Fibroblast of the conjunctiva (primary cell): ENCODE results near the gene SPATC1L.

Experiments
- DNase-seq: peaks from one replicate; pipeline ENCODE4 v3.0.0-alpha.2; 2010; ENCODE audit warnings: low read depth

SPATC1L gene

DNA sequence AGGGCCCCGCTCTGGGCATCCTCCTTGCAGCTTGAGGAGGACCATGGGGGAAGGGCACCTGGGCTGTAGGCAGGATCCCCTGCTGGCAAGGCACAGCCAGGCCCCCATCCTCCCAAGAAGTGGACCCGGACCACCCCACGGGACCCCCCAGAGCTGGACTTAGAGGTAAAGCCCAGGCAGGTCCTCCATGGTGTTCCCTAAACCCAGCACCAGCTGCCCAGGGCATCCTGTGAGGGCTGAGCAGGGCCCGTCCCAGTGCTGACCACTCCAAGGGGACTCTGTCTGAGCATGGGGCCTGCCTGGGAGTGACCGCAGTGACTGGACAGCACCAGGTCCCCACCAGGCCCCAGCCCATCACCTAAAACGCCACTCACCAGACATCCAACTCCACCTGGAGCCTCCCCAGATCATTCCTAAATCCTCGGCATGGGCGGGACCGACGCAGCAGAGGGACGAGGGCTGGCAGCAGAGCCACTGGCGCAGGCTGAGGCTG lies 65.1 kb downstream of the SPATC1L start:
- DNase-seq = no peak

DNA sequence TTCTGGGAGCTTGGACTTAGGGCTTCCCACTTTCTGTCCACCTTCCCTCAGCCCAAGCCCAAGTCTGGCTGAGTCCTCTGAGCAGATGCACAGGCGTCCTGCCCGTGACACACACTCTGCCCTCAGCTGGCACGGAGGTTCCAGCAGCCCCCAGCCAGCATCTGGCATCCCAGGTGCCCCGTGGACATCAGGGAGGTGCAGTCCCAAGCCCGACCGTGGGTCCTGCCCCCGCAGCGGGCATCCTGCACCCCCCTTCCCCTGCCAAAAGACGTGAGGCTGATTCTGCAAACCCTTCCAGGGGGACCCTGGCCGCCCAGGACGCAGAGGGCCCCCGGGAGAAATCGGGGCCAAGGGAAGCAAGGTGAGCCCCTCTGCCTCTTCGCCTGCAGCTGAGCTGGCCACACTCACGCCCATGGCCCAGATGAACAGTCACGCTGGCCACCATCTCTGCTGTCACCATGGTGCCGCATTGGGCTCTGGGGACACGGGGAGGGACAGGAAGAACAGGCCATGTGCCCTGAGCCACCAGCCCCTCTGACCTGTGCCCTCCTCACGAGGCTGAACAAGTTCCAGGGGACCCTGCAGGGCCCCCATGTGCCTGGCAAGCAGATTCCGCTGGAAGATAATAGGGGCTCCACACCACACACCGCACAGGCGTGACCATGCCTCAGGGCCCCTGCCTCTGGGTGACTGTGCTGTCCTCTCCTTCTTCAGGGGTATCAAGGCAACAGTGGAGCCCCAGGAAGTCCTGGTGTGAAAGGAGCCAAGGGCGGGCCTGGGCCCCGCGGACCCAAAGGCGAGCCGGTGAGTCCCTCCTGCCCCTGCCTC lies 65.7 kb downstream of the SPATC1L start:
- no peak for DNase-seq

DNA sequence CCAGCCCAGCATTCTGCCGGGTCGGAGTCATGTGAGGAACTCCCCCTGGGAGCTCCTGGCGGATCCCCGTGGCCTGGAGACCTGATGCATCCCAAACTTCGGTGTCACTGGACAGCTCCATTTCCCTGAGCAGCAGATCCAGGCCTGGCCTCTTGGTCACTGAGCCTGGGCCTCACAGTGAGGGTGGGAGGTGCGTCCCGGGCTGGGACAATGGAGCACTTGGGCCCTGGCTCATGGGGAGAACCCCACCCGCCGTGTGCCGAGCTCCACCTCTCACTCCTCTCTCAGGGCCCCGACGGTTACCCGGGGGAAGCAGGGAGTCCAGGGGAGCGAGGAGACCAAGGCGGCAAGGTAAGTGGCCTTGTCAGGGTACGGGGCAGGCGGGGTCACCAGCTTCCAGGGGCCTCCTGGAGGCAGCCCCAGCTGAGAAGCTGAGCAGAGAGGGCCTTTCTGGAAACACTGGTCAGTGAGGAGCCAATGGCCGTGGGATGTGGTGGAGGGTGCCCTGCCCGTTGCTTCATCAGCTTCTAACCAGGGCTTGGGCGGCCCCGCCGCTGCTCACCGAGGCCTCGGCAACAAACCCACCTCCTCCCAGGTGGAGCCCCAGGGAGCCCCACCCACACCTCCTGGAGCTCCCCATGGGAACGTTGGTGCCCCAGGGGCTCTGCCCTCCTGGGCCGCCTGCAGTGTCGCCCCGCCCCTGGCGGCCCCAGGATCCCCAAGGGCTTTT lies 66.5 kb downstream of the SPATC1L start:
- DNase-seq = no peak

DNA sequence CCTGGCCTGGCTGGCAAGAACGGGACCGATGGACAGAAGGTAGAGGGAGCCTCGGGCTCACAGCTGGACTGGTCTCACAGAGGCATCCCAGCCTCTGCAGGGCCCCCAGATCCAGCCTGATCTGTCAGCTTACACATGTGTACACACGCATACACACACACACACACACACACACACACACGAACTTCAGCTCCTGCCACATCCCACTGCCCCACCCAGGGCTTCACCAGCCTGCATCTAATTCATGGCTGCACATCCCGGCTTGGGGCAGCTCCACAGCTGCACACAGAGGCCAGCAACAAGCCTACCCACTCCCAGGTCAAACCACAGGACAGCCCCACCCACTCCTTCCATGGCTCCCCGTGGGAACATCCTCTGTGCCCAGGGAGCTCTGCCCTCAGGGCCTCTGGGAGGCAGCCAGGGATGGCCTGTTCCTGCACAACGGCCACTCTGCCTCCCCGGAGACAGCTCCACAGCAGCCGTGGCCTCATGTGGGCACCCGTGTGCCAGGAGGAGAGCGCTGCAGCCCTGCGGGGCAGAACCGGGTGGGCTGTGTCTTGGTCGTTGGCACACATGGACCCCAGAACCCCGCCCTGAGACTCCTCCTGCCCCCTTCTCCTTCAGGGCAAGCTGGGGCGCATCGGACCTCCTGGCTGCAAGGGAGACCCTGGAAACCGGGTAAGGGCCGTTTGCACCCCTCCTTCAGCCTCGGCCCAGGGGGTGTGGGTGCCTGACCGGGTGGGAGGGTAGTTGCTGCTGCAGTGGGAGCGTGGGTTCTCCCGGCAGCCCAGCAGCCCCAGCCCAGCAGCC lies 67.3 kb downstream of the SPATC1L start:
- no peak for DNase-seq

DNA sequence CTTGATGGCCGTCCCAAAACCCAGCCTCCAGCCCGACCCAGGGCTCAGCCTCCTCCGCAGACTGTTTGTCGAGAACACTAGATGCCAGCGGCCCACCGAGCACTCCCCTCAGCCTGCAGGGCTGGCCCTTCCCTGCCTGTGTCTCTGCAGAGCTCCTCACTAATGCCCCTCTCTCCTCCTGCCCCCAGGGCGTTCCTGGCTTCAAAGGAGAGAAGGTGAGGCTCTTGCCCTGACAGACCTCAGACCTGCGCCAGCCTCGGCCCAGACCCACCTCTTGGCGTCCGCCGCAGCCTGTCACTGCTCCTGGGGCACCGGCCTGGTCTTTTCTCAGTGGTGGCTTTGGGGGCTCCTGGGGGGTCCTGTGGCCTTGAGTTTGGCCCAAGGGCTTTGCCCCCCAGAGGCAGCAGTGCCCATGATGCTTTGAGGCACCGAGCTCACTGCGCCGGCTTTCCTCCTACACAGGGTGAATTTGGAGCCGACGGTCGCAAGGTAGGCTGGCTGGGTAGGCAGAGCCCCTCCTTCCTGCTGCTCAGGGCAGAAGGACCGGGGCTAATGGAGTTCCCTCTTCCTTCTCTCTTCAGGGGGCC lies 68.0 kb downstream of the SPATC1L start:
- DNase-seq = no peak

DNA sequence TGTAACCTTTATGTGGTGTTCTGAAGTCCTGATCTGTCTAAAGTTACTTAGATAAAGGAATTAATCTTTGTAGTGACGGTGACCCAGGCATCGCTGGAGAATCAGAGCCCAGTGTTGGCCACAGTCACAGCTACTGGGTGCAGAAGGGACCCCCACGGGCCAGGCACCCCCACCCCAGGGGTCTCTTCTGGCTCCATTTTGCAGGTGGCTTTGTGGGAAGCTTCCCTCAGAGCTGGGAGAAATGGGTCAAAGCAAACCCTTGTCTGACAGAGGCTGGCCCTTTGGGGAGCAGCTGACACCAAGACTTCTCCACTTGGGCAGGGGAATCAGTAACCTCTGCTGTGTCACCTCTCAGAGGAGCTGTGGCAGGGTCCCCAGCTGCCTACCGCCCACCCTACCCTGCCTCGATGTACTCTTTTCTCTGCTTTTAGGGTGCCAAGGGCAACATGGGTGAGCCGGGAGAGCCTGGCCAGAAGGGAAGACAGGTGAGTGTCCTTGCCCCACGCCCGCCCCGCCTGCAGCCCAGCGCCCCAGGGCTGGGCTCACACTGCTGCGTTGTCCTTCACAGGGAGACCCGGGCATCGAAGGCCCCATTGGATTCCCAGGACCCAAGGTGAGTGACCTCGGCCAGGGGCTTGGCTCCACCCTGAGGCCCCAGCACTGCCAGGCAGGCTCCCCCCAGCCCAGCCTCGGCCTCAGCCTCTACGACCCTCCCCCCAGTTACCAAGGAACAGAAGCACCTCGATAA lies 68.6 kb downstream of the SPATC1L start:
- no peak for DNase-seq

DNA sequence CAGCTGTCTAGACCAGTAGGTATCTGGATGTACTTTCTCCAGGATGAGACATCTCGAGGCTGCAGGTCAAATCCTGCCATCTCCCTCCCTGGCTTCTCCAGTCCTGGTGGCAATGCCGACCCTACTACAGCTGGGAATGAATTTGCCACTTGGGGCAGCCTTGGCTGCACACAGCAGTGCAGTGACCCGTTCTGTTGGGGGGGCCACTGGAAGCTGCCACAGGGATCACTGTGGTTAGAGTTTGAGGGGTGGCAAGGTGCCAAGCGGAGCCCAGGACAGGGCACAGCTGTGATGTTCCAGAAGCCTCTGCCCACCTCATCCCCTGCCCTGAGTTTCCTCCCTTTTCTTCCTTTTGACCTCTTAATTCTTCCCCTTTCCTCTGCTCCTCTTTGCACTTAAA lies 69.3 kb downstream of the SPATC1L start:
- no peak for DNase-seq

DNA sequence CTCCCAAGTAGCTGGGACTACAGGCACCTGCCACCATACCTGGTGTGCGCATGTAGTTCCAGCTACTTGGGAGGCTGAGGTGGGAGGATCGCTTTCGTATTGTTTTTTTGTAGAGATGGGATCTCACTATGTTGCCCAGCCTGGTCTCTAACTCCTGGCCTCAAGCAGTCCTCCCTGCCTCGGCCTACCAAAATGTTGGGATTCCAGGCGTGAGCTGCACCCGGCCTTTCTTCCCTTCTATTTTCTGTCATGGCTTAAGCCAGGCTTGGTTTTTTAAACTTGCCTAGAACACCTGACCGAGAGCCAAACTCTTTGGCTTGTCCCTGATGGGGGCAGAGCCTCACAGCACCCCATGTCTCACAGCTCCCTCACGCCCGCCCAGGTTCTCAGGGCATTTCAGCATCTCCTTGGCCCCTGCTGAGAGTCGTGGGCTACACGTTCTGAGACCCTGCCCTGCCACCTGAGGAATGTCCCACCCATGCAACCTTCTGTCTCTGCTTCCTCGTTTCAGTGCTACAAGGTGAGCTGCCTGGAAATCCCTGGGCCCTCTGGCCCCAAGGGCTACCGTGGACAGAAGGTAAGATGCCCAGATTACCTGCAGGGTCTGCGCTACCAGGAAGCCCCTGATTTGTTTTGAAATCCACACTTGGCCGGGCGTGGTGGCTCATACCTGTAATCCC lies 70.6 kb downstream of the SPATC1L start:
- DNase-seq = no peak

DNA sequence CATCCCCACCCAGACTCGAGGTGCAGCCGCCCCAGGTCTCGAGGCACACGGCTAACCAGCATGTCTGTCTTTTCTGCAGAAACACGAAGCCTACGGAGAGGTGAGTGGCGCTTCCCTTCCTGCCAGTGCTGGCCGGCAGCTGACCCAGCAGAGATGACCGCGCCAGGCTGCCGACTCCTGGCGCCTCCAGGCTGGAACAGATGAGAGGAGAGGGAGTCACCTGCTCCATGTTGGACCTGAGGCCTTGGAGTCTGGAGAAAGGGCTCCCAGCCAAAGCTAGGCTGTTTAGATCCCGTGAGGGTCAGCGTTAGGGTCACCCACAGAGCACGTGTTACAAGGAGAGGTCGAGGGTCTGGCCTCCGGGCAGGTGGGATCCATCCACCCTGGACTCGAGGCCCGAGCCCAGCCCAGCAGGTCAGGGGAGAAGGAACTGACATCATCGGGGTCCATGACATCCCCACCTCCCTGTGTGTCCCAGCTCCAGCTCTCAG lies 71.5 kb downstream of the SPATC1L start:
- DNase-seq = no peak

DNA sequence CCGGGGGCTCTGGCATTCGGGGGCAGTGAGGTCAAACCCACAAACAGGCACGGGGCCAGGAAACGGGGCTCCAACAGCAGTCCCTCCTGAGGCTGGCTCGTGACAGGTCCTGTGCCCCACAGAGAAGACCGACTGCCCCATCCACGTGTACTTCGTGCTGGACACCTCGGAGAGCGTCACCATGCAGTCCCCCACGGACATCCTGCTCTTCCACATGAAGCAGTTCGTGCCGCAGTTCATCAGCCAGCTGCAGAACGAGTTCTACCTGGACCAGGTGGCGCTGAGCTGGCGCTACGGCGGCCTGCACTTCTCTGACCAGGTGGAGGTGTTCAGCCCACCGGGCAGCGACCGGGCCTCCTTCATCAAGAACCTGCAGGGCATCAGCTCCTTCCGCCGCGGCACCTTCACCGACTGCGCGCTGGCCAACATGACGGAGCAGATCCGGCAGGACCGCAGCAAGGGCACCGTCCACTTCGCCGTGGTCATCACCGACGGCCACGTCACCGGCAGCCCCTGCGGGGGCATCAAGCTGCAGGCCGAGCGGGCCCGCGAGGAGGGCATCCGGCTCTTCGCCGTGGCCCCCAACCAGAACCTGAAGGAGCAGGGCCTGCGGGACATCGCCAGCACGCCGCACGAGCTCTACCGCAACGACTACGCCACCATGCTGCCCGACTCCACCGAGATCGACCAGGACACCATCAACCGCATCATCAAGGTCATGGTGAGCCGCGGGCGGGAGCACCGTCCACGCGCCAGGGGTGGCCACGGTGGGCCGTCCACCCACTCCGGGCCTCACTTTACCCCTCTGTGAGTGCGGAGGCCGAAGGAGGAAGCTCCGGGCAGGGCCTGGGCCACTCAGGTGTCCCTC lies 72.2 kb downstream of the SPATC1L start:
- DNase-seq = no peak

DNA sequence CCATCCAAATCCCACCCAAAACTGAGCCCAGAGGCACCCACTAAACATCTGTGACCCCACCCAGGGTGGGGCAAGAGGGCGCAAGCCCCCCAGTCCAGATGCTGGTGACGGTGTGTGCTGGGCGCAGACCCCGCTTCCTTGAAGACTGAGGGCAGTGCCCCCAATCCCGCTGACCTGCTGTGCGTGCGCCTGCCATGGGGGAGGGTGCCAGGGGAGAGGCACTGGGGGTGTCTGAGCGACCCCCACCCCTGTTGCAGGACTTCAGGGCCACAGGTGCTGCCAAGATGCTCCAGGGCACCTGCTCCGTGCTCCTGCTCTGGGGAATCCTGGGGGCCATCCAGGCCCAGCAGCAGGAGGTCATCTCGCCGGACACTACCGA lies 73.1 kb downstream of the SPATC1L start:
- no peak for DNase-seq
